SK-N-SH (cell line): ENCODE data around the gene CHDH.

Experiments
- RAD21 ChIP-seq: IDR thresholded peaks from 2 replicates; pipeline ENCODE4 v1.6.1; 2012; ENCODE audit warnings: mild to moderate bottlenecking, low read length
- USF2 ChIP-seq: fragments of 150-350 bp; IDR thresholded peaks from 2 replicates; pipeline ENCODE4 v1.6.1; 2017; ENCODE audit warnings: antibody characterized with exemption, low read length, low read depth, borderline replicate concordance
- TF ChIP-seq, protein P1 (sequence below): fragments of 200-600 bp; sonication (generic); IDR thresholded peaks from 2 replicates; pipeline ENCODE4 v1.6.1; 2017; ENCODE audit warnings: antibody characterized with exemption, mild to moderate bottlenecking, moderate library complexity
- TF ChIP-seq, protein P2 (sequence below): IDR thresholded peaks from 2 replicates; pipeline ENCODE4 v1.6.1; 2012; ENCODE audit warnings: mild to moderate bottlenecking, low read depth, low read length, moderate library complexity

- TF ChIP-seq, protein P1, sequence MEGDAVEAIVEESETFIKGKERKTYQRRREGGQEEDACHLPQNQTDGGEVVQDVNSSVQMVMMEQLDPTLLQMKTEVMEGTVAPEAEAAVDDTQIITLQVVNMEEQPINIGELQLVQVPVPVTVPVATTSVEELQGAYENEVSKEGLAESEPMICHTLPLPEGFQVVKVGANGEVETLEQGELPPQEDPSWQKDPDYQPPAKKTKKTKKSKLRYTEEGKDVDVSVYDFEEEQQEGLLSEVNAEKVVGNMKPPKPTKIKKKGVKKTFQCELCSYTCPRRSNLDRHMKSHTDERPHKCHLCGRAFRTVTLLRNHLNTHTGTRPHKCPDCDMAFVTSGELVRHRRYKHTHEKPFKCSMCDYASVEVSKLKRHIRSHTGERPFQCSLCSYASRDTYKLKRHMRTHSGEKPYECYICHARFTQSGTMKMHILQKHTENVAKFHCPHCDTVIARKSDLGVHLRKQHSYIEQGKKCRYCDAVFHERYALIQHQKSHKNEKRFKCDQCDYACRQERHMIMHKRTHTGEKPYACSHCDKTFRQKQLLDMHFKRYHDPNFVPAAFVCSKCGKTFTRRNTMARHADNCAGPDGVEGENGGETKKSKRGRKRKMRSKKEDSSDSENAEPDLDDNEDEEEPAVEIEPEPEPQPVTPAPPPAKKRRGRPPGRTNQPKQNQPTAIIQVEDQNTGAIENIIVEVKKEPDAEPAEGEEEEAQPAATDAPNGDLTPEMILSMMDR, result no peak
- TF ChIP-seq, protein P2, sequence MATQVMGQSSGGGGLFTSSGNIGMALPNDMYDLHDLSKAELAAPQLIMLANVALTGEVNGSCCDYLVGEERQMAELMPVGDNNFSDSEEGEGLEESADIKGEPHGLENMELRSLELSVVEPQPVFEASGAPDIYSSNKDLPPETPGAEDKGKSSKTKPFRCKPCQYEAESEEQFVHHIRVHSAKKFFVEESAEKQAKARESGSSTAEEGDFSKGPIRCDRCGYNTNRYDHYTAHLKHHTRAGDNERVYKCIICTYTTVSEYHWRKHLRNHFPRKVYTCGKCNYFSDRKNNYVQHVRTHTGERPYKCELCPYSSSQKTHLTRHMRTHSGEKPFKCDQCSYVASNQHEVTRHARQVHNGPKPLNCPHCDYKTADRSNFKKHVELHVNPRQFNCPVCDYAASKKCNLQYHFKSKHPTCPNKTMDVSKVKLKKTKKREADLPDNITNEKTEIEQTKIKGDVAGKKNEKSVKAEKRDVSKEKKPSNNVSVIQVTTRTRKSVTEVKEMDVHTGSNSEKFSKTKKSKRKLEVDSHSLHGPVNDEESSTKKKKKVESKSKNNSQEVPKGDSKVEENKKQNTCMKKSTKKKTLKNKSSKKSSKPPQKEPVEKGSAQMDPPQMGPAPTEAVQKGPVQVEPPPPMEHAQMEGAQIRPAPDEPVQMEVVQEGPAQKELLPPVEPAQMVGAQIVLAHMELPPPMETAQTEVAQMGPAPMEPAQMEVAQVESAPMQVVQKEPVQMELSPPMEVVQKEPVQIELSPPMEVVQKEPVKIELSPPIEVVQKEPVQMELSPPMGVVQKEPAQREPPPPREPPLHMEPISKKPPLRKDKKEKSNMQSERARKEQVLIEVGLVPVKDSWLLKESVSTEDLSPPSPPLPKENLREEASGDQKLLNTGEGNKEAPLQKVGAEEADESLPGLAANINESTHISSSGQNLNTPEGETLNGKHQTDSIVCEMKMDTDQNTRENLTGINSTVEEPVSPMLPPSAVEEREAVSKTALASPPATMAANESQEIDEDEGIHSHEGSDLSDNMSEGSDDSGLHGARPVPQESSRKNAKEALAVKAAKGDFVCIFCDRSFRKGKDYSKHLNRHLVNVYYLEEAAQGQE, result no peak
- TF ChIP-seq RAD21 (no peak), USF2 (no peak)
These were observed 41.3 kb downstream of the CHDH start for GRCh38 chr3:53804697-53805462.
